ENCODE measurements around the gene TAS2R1. TPM values are rescaled to one million over a fixed set of nuclear protein-coding genes. Genes with fewer than 3 reads are reported as not detected.

Gene TAS2R1
- total RNA-seq, 1 experiment from 2014 or later = not detected

DNA sequence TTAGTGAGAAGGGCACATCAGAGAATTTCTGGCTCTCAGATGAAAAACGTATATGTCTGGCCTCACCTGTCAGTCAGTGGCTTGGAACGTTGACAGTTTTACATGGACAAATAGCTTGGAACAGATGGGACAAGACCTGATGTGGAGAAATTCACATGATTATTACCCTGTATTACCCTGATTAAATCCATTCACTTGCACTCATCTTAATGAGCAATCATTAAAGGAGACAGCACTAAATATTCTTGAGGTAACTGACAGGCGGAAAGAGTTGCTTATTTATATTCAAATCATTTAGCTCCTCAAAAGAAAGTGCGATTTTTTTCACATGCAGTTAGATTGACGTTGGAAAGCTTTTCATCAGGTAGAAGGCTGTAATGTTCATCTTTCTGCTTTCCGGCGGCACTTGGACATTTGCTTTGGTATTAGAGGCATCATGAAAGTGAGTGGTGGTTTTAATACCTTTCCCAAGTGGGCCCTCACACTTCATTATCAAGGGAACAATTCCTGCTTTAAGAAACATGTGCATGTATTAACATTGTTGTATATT, 11.7 kb upstream of the TAS2R1 start:
- DNase-seq = no peak
- Histone ChIP-seq H3K36me3 (replicated peaks; ENCODE audit: control insufficient read depth, insufficient read depth, low read length) (no peaks in the 10 kb centered on the region), H3K27me3 (ENCODE audit: control insufficient read depth, insufficient read depth, low read length) (no peaks in the 10 kb centered on the region), H3K4me3 (ENCODE audit: insufficient read depth, low read depth, low read length) (no peak overlapping the region)

DNA sequence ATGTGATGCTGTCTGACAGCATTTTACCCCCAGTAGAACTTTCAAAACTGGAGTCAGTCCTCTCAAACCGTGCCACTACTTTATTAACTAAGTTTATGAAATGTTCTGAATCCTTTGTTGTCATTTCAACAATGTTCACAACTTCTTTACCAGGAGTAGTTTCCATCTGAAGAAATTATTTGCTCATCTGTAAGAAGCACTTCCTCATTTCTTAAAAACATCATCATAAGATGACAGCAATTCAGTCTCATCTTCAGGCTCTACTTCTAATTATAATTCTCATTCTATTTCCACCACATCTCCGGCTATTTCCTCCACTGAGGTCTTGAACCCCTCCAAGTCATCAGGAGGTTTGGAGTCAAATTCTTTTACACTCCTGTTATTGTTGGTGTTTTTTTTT, 2.3 kb upstream of the TAS2R1 start:
- Histone ChIP-seq H3K27me3 (ENCODE audit: control insufficient read depth, insufficient read depth, low read length) (no peaks in the 10 kb centered on the region), H3K4me3 (ENCODE audit: insufficient read depth, low read depth, low read length) (no peak overlapping the region), H3K36me3 (replicated peaks; ENCODE audit: control insufficient read depth, insufficient read depth, low read length) (no peaks in the 10 kb centered on the region)
- DNase-seq = no peak

DNA sequence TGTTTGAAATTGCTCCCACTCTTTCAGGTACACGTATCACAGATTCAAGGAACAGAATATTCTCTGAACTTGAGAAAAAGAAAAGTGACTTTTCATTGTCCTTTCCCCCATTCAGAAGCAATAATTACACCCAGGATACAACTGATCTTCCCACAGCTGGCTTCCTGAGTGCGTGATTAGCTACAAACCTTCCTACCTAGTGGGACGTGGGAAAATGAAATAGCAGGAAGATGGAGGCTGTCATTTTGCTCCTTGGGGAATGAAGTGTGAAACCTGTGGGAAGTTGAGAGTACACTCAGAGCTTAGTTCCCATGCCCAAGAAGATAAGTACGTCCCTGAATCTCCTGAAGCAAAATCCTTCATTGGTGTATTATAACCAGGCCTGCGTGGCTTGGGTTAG, 2.6 kb downstream of the TAS2R1 start:
- Histone ChIP-seq H3K27me3 (ENCODE audit: control insufficient read depth, insufficient read depth, low read length) (no peaks in the 10 kb centered on the region), H3K4me3 (ENCODE audit: insufficient read depth, low read depth, low read length) (no peak overlapping the region), H3K36me3 (replicated peaks; ENCODE audit: control insufficient read depth, insufficient read depth, low read length) (no peaks in the 10 kb centered on the region)
- no peak for DNase-seq

DNA sequence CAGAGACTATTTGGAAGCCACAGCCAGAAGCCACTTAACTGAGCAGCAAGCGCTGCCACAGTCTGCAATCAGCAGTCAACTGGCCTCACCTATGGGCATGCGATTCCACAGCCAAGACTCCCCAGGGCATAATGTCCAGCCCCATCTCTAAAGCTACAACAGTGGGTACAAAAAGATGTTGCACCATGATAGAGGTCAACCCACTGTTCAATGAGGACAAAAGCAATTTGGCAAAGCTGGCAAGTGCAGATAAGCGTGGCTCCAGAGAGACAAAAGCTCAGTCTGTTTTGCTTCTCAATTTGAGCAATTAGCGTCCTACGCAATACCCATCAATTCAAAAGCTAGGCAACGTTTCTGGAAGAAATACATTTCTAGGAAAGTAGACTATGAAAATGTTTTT, 3.2 kb downstream of the TAS2R1 start:
- Histone ChIP-seq H3K27me3 (ENCODE audit: control insufficient read depth, insufficient read depth, low read length) (no peaks in the 10 kb centered on the region), H3K4me3 (ENCODE audit: insufficient read depth, low read depth, low read length) (no peak overlapping the region), H3K36me3 (replicated peaks; ENCODE audit: control insufficient read depth, insufficient read depth, low read length) (no peaks in the 10 kb centered on the region)
- DNase-seq = no peak

DNA sequence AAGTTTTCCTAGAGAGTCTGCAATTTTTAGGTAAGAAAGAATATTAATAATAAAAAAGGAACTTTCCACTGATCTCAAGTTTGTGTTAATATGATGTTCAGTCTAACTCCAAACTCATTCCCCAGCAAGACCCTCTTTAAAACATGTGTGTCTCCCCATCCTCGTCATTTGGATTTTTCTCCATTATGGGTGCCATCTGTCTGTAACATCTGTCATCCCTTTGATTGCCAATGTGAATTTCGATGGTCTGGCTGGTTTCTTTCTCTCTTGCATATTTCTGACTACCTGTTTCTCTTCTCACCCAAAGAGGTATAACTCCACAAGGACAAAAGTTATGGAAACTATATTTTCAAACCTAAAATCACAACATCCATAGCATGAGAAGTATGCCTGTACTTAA, 4.4 kb downstream of the TAS2R1 start:
- H3K4me3 ChIP-seq (ENCODE audit: insufficient read depth, low read depth, low read length) = no peak overlapping the region
- no peaks in the 10 kb centered on the region for H3K27me3 ChIP-seq (ENCODE audit: control insufficient read depth, insufficient read depth, low read length)
- no peaks in the 10 kb centered on the region for H3K36me3 ChIP-seq (replicated peaks; ENCODE audit: control insufficient read depth, insufficient read depth, low read length)
- no peak for DNase-seq

DNA sequence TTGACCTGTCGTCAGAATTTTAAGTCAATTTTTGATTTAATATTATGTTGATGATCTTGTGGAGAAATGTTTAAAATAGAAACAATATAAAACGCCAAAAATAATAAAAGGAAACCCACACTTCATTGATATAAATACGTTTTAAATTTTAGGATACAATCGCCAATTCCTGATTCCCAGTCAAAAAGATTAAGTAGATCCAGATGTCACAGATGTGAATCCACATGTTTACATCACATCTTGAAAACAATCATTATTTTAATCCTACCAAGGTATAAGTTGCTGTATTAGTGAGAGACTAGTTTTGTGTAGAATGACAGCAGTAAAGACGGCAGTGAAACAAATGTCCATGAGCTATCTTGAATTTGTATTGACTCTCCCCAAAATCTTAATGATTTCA, 4.9 kb downstream of the TAS2R1 start:
- no peak for DNase-seq
- Histone ChIP-seq H3K27me3 (ENCODE audit: control insufficient read depth, insufficient read depth, low read length) (no peaks in the 10 kb centered on the region), H3K36me3 (replicated peaks; ENCODE audit: control insufficient read depth, insufficient read depth, low read length) (no peaks in the 10 kb centered on the region), H3K4me3 (ENCODE audit: insufficient read depth, low read depth, low read length) (no peak overlapping the region)

DNA sequence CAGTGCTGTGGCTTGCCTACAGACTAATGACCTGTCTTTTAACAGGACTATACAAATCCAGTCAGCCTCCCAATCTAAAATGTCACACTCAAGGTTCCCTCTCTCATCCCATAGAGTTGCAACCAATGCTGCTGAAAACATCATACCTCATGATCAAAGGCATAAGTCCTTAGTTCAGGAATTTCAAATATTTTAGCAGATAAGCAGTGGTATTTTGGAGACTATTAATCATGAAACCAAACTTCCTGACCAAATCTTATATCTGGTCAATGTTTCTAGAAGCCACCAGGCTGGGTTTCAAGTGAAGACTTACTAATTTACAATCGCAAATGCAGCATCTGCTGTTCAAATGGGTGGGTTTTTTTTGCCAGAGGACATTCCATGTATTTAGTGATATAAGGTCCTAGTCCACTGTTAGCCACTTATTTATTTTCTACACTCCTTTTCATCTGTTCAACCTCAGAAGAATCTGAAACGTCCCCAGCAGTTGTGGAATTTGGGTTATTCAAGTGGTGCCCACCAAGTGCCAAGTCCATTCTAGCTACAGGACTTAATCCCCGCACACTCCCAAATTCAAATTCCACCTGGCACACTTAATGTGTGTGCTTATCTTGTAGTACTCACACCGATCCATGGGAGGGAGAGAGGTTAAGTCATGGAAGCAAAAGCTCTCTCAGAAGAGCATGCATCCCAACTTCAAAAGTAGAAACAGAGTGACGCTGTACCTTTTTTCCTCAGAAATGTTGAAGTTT, 5.8 kb downstream of the TAS2R1 start:
- H3K4me3 ChIP-seq (ENCODE audit: insufficient read depth, low read depth, low read length) = no peak overlapping the region
- H3K27me3 ChIP-seq (ENCODE audit: control insufficient read depth, insufficient read depth, low read length) = no peaks in the 10 kb centered on the region
- DNase-seq = no peak
- H3K36me3 ChIP-seq (replicated peaks; ENCODE audit: control insufficient read depth, insufficient read depth, low read length) = no peaks in the 10 kb centered on the region

DNA sequence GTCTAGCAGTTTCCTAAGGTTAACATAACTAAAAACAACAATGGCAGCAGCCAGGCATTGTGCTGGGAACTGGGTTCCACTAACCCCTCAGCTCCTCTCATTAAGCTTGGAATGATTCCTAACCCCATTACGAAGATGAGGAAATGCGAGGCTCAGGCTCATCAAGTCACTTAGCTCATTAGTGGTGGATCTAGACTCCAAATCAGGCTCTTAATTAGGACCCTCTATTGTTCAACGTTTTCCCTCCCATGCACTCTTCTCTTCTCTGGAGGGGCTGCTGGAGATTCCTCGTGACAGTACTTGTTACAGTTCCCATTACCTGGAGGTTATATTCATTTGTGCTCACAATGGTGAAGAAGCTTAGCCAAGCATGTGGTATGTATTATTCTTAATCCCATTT, 6.5 kb downstream of the TAS2R1 start:
- no peak for DNase-seq
- Histone ChIP-seq H3K36me3 (replicated peaks; ENCODE audit: control insufficient read depth, insufficient read depth, low read length) (no peaks in the 10 kb centered on the region), H3K4me3 (ENCODE audit: insufficient read depth, low read depth, low read length) (no peak overlapping the region), H3K27me3 (ENCODE audit: control insufficient read depth, insufficient read depth, low read length) (no peaks in the 10 kb centered on the region)

DNA sequence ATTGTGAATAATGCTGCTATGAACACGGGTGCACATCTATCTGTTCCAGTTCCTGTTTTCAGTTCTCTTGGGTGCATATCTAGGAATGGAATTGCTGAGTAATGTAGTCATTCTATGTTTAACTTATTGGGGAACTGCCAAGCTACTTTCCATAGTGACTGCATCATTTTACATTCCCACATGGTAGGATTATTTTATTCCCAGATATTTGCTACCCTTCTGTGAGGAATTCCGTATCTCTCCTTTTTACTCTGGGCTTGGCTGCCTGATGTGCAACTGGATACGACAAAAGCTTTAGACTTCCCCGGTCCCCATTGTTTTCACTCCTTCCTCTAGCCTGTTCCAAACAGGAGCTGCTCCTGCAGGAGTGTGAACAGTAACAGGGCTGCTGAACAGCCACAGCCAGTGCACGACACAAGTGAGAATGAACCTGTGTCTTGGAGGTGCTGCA, 7.2 kb downstream of the TAS2R1 start:
- H3K36me3 ChIP-seq (replicated peaks; ENCODE audit: control insufficient read depth, insufficient read depth, low read length) = no peaks in the 10 kb centered on the region
- no peaks in the 10 kb centered on the region for H3K27me3 ChIP-seq (ENCODE audit: control insufficient read depth, insufficient read depth, low read length)
- DNase-seq = no peak
- H3K4me3 ChIP-seq (ENCODE audit: insufficient read depth, low read depth, low read length) = no peak overlapping the region

DNA sequence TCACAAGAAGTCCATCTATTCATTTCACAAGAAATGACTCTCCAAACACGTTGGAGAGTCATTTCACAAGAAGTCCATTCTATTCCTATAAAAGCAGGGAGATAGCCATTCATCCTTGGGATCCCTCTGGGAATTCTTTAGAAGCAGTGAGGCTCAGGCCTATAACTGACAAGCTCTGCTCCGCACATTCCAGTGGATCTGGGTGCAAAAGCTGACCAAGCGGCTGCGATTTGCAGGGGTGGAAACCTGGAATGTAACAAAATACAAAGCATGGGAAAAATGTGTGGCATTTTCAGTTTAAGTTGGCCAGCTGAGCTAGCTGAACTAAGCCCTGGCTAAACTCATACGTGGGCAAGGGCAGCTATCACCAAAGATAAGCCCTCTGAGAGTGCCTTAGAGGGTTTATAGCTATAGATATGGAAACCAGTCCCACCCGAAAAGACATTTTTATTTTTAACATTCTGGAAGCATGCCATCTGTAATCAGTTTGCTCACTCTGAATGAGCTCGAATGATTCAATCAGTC, 8.7 kb downstream of the TAS2R1 start:
- H3K36me3 ChIP-seq (replicated peaks; ENCODE audit: control insufficient read depth, insufficient read depth, low read length) = no peaks in the 10 kb centered on the region
- no peak overlapping the region for H3K4me3 ChIP-seq (ENCODE audit: insufficient read depth, low read depth, low read length)
- DNase-seq = no peak
- no peaks in the 10 kb centered on the region for H3K27me3 ChIP-seq (ENCODE audit: control insufficient read depth, insufficient read depth, low read length)

DNA sequence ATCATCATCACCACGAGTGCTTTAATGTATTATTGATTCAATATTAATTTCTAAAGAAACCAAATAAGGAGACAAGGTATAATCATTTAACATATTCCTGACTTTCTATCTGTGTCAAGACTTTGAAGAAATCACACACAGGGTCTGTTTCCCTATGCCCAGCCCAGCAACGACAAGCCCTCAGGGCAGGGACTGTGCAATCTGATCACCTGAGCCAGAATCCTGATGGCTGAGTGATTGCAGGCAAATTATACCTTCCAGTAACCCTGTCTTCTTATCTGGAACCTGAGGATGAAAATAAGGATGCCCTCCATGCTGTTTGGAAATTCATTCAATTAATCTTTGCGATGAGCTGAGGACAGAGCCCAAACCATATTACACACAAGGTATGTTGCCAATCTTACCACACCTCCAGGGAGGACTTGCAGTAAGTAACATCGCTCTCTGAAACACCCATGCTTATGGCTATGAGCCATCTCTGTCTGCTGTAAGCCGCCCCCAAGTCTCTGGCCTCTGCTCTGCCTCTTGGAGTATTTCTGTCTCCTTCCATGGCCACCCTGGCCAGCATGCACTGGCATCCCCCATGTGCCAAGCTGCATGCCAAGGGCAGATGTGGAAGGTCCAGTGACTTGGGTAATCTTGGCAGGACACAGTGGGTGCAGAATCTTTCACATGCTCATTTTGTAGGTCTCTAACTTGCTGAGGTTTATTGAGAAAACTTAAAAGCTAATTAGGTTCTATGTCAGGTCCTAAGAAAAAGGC, 10.6 kb downstream of the TAS2R1 start:
- H3K4me3 ChIP-seq (ENCODE audit: insufficient read depth, low read depth, low read length) = no peak overlapping the region
- no peaks in the 10 kb centered on the region for H3K27me3 ChIP-seq (ENCODE audit: control insufficient read depth, insufficient read depth, low read length)
- DNase-seq = no peak
- H3K36me3 ChIP-seq (replicated peaks; ENCODE audit: control insufficient read depth, insufficient read depth, low read length) = no peaks in the 10 kb centered on the region

DNA sequence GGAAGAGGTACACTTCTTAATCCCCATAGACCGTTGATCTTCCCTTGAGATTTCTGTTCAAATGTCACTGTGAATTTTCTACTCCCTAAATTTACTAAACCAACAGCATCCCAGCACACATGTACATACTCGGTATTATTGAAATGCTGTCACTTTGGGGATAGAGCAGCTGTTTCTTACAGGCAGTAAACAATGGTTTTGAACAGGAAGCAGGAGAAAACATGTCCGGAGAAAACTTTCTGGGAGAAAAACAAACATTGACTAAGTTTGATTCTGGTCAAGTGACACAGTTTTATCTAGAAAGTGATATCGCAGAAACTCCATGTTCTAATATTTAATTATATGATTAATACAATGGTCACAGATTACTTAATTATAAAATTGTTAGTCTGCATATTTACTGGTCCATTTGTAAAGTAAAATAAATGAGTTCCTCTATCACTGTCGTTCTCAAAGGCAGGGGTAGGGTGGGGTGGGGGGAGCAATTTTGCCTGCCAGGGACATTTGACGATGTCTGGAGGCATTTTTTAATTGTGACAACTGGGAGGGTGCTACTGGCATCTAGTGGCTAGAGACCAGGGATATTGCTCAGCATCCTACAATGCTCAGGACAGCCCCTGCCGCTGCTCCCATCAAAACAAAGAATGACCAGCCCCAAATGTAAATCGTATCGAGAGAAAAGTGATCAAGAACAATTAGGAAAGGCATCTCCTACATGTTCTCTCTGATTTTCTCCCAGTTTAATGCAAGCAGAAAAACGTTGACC, 12.2 kb downstream of the TAS2R1 start:
- no peak overlapping the region for H3K4me3 ChIP-seq (ENCODE audit: insufficient read depth, low read depth, low read length)
- DNase-seq = no peak
- no peaks in the 10 kb centered on the region for H3K27me3 ChIP-seq (ENCODE audit: control insufficient read depth, insufficient read depth, low read length)
- no peaks in the 10 kb centered on the region for H3K36me3 ChIP-seq (replicated peaks; ENCODE audit: control insufficient read depth, insufficient read depth, low read length)

DNA sequence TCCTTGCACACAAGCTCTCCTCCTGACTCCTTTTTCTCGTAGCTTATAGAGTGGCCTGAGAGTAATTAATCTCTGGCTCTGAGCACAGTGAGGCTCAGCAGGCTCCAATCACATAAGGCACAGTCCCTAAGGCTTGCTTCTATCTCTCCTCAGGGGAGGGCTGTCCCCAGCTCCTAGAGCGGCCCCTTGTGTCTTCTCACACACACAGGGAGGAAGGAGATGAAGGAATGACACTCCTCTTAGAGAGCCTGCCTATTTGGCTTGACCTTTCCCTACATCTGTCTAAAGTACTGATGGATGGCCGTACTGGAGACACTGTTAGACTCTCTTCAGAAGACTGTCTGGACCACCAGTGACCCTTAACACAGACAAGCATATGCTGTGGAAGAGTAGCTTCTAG, 12.9 kb downstream of the TAS2R1 start:
- no peak for DNase-seq
- no peaks in the 10 kb centered on the region for H3K27me3 ChIP-seq (ENCODE audit: control insufficient read depth, insufficient read depth, low read length)
- no peak overlapping the region for H3K4me3 ChIP-seq (ENCODE audit: insufficient read depth, low read depth, low read length)
- H3K36me3 ChIP-seq (replicated peaks; ENCODE audit: control insufficient read depth, insufficient read depth, low read length) = no peaks in the 10 kb centered on the region

DNA sequence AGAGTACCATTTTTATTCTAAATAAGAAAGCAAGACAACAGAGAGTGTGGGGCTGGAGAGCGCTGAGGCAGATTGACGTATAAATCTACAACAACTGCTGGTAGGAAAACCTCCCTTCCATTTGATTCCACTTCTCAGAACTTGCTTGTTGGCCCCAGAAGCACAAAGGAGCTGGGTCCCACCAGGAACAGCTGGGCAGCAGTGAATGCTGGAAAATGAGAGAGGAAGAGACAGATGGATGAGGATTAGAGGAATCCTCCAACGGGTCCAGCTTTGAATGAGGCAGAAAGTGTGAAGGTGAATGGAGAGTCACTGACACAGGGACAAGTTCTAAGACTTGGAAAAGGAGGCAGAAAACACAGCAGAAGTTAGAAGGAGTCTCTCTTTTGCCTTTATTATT, 14.8 kb downstream of the TAS2R1 start:
- DNase-seq = no peak
- Histone ChIP-seq H3K4me3 (ENCODE audit: insufficient read depth, low read depth, low read length) (no peak overlapping the region), H3K27me3 (ENCODE audit: control insufficient read depth, insufficient read depth, low read length) (no peaks in the 10 kb centered on the region), H3K36me3 (replicated peaks; ENCODE audit: control insufficient read depth, insufficient read depth, low read length) (no peaks in the 10 kb centered on the region)
